GM11168 (cell line): Measurements from ENCODE around the gene FCHO1.
"Not testable (repeated sequence)": the region's sequence is repeated elsewhere in the genome, so short reads cannot be mapped to it uniquely, and the experiment has no call there.

Experiments used
- in situ Hi-C: fragments of 300-500 bp; cut with MboI; formaldehyde crosslinking; loops from one replicate; pipeline ENCODE4 v1.12.0; 2022; ENCODE audit warnings: low sequenced_read_pairs; ENCODE audit not compliant: unreplicated experiment

FCHO1 gene

DNA sequence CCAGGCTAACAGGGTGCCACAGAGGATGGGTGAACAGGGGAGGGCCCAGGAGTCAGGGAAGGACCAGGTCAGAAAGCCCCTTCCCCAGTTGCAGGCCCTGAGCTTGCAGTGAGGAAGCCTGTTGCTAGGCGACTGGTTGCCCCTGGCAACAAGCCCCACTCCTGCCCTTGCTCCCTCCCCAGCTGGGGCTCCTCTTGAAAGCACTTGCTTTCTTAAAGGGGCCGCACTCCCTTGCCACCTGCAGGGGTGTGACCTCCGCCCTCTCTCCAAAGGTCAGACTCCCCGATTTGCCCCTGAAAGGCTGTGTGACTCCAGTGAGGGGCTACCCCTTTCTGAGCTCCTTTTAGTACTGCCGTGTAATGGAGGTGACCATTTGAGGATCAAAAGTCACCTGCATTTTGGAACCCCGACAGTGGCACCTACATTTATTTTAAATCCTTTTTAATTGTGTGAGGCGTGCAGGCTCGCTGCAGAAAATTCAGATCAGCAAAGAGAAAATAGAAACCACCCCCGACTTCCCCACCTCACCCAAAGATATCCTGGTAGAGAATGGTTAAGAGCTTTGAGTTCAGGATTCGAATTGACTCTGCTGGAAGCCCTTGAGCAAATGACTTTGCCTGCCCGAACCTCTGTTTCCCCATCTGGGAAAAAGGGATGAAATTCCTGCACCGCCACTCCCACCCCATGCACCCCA, 4.8 kb downstream of the FCHO1 start:
- in situ Hi-C loops = no loop called here

DNA sequence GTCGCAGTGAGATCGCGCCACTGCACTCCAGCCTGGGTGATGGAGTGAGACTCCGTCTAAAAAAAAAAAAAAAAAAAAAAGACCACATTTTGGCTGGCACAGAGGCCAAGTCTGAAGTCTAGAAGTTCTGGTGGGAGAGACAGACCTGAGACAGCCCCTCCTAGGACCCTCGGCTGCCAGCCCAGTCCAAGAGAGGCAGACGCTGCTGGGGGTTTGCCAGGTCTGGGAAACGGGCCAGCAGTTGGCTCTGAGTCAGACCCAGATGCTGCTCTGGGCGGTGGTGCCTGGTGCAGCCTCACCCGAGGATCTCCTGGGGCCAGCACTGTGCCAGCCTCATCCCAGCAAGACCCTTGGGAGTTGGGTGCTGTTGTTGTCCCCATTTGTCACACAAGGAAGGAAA, 5.8 kb downstream of the FCHO1 start:
- in situ Hi-C loops = no loop called here

DNA sequence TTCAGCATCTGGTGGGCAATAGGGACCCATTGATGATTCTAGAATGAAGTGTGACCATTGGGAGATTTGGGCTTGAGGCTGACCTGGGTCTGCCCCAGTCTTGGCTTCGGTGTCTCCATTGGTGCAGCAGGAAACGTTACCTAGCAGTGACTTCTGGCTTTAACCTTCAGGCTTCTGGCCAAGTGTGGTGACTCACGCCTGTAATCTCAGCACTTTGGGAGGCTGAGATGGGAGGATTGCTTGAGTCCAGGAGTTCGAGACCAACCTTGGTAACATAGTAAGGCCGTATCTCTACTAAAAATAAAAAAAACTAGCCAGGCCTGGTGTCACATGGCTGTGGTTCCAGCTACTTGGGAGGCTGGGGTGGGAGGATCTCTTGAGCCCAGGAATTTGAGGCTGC, 7.2 kb downstream of the FCHO1 start:
- in situ Hi-C loops = no loop called here

DNA sequence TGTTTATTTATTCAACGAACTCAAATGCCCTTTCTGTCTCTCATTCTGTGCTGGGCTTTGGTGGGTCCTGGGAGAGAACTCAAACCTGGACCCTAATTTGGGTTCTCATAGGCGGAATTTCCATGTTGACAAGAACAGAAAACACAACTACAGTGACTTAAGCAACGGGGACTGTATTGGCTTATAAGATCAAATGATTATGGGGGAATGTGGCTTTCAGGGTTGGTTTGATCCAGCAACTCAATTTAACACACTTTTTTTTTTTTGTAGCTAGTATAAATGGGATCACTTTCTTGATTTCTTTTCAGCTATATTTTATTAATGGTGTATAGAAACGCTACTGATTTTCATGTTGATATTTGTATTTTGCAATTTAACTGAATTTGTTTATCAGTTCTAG, 9.9 kb downstream of the FCHO1 start:
- in situ Hi-C loops = no loop called here

DNA sequence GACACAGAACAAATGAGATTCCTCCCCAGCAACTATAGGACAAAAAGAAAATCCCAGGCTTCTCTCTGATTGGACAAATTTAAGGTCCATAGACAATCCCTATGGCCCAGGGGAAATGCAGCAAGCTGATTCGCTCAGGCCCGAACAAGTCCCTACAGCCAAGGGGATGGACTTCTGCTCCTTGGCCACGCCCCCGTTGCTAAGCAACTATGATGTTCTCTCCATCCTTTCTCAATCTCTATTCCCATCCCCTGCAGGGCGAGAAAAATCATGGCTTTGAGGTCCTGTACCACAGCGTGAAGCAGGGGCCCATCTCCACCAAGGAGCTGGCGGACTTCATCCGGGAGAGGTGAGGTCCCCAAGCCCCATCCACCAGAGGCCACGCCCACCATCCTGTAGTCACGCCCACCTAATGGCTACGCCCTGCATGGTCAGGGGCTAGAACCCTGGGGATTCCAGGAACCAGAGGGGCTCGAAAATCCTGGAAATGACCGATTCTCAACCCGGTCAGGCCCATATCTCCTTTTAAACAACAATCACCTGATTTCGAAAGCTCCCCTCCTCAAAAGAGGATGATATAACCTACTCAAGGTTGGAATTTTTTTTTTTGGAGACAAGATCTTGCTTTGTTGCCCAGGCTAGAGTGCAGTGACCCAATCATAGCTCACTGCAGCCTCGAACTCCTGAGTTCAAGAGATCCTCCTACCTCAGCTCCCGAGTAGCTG, 11.4 kb downstream of the FCHO1 start:
- in situ Hi-C loops = no loop called here

DNA sequence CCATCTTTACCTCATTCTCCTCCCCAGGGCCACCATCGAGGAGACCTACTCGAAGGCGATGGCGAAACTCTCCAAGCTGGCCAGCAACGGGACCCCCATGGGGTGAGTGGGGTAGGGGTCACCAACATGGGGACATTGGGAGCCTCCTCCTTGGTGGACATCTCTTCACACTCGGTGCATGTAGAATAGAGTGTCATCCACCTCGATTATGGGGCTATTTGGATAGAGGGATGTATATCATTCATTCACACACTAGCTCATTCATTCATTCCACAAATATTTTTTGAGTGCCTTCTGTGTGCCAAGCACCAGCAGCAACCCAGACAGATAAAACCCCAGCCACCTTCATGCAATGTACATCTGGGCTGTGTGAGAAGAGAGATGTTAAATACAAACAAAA, 13.1 kb downstream of the FCHO1 start:
- in situ Hi-C loops = no loop called here

DNA sequence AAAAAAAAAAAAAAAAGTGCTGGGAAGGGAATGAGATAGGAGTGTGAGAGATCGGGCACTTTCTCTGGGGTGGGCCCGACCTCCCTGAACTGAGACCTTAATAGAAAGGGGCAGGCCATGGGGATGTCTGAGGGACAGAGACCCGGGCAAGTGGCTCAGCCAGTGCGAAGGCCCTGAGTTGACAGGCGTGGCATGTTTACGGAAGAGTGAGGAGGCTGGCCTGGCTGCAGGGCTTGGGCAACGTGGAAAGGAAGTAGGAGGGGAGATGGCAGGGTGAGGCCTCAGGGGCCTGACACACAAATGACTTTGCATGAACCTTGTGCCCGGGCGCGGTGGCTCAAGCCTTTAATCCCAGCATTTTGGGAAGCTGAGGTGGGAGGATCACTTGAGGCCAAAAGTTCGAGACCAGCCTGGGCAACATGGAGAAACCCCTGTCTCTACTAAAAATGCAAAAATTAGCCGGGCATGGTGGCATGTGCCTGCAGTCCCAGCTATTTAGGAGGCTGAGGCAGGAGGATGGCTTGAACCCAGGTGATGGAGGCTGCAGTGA, 13.9 kb downstream of the FCHO1 start:
- in situ Hi-C loops = no loop called here

DNA sequence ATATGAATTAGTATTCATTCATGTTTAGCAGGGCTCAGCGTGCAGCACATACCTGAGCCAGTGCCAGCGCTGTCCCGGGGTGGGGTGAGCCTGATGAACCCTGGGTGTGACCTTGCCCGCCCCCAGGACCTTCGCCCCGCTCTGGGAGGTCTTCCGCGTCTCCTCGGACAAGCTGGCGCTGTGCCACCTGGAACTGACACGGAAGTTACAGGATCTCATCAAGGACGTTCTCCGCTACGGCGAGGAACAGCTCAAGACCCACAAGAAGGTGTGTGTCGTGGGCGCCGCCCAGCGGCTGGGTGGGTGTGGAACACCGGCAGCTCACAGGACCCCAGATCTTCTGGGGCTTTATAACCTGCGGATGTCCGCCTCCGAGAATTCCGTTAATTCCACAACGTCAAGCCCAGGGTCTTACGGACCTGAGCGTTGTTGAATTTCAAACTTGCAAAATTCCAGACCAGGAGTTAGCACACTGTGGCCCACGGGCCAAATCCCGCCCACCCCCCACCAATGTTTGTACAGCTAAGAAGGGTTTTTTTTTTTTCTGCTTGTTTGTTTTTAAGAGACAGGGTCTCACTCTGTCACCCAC, 15.4 kb downstream of the FCHO1 start:
- in situ Hi-C loops = no loop called here

DNA sequence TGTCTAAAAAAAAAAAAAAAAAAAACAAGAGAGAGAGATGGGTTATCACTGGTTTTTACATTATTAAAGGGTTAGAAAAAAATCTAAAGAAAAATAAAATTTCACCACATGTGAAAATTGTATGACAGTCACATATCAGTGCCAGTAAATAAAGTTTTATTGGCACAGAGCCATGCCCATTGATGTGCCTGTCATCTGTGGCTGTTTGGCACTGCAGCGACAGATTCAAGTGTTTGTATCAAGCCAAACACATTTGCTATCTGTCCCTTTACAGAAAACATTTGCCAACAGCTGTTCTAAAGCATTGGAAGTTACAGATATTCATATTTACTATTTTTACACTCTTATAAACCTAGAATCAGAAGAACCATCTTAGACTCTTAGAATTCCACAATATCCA, 16.3 kb downstream of the FCHO1 start:
- in situ Hi-C loops = no loop called here

DNA sequence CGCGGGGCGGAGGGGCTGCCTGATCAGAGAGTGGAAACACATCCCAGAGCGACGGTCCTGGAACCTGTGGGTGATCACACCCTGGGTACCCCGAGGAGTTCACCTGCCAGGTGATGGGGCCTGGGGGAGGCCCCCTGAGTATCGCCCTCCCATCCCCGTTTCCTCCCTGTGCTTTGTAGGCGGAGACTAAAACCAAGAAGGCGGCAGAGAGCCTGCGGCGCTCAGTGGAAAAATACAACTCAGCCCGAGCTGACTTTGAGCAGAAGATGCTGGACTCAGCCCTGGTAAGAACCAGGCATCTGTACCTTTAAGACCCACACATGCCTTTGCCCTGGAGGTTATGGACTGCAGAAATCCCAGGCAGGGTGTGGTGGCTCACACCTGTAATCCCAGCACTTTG, 19.3 kb downstream of the FCHO1 start:
- in situ Hi-C loops = no loop called here

DNA sequence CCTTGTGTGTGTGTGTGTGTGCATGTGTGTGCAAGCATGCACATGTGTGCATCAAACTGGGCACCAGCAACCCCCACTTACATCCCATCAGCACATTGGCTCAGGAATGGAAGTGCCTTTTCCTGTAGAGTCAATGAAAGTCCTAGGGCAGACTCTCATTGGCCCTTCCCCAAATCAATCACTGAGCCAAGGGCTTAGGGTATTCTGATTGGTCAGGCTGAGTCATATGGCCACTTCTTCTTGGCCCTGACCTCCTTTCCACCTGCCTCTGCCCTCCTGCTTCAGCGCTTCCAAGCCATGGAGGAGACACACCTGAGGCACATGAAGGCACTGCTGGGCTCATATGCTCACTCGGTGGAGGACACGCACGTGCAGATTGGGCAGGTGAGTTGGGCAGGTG, 20.9 kb downstream of the FCHO1 start:
- in situ Hi-C loops = no loop called here

DNA sequence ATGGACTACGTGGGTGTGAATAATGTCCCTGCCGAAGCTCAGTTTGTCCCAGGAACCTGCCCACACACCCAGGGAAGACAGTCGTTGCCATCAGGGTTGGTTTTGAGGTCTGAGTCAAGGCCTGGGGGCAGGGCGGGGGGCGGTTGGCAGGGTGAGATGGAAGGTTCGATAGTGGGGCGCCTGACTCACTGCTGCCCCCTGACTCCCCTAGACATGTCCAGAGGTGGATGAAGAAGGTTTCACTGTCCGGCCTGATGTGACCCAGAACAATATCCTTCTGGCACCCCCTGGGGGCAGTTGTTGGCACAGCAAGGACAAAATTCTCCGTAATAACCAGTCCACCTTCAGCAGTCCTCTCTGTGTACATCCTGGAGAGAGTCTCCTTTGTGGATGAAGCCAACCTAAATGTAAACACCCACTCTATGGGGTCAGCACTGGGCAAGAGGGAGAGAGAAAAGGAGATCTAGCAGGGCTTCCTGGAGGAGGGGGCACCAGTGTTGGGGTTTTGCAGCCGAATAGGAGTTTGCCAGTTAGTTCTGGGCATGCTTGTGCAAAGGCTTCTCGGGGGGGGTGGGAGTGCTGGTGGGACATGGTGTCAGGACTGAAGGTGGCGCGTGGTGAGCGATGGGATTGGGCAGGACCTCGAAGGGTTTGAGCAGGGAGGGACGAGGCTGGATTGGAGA, 24.1 kb downstream of the FCHO1 start:
- in situ Hi-C loops = loop anchor here (5.0 kb wide), 1 partner anchor 82 kb away; the partner anchor contains the start of gene RPL18A

DNA sequence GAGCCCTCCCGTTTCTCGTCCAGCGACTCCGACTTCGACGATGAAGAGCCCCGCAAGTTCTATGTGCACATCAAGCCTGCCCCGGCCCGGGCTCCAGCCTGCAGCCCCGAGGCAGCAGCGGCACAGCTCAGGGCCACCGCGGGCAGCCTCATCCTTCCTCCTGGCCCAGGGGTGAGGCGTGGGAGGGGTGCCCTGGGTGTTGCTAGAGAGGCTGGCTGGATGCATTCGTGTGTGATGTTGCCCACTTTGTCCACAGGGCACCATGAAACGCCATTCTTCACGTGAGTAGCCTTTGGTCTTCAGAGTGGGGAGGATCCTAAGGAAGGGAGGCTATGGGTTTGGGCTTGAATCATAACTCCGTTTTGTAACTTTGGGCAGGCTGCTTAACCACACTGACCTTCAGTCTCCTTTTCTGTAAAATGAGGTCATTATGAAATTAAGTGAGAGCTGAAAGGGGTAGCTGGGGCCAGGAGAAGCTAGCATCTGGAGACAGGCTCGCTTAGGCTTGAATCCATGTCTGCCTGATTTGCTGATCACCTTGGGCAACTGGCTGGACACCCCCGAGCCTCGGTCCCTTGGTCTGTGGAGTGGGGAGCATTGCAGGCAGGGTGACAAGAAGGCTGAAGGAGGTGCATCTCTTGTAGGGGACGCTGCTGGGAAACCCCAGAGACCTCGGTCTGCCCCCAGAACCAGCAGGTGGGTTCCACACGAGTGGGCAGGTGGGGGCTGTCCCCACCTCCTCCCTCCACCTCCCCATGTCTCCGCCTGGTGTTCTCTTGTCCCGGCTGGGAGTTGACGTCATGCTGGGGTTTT, 24.9 kb downstream of the FCHO1 start:
- in situ Hi-C loops = loop anchor here (5.0 kb wide), 1 partner anchor 81 kb away; the partner anchor contains the start of gene RPL18A

DNA sequence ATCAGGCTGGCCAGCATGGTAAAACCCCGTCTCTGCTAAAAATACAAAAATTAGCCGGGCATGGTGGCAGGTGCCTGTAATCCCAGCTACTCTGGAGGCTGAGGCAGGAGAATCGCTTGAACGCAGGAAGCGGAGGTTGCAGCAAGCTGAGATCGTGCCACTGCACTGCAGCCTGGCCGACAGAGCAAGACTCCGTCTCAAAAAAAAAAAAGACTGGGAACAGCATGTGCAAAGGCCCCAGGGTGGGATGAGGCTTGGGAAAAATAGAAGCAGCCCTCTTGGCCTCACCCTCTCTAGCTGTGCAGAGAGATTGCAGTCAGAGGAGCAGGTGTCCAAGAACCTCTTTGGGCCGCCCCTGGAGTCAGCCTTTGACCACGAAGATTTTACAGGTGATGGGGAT, 26.6 kb downstream of the FCHO1 start:
- in situ Hi-C loops = loop anchor here (5.0 kb wide), 1 partner anchor 79 kb away; the partner anchor contains the start of gene RPL18A

DNA sequence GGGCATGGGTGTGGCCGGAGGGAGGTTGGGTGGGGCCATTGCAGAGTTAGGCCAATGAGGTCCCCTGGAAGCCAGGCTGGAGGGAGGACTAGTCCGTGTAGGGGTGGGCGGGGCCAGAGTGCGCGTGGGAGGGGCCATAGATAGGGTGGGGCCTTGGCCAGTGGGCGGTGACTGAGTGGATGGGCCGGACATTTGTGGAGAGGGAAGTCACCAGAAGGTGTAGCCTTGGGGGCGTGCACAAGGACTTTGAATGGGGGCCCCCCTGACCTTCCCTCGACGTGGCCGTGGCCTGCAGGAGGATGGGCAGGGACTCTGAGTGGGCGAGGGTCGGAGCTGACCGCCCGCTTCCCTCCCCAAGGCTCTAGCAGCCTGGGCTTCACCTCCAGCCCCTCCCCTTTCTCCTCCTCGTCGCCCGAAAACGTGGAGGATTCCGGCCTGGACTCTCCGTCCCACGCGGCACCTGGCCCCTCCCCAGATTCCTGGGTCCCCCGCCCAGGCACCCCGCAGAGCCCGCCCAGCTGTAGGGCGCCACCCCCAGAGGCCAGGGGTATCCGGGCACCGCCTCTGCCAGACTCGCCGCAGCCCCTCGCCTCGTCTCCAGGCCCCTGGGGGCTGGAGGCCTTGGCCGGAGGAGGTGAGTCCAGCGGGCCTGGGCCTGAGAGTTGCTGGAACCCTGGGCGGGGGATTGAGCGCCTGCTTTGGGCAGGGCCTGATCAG, 27.1 kb downstream of the FCHO1 start:
- in situ Hi-C loops = loop anchor here (5.0 kb wide), 1 partner anchor 79 kb away; the partner anchor contains the start of gene RPL18A

DNA sequence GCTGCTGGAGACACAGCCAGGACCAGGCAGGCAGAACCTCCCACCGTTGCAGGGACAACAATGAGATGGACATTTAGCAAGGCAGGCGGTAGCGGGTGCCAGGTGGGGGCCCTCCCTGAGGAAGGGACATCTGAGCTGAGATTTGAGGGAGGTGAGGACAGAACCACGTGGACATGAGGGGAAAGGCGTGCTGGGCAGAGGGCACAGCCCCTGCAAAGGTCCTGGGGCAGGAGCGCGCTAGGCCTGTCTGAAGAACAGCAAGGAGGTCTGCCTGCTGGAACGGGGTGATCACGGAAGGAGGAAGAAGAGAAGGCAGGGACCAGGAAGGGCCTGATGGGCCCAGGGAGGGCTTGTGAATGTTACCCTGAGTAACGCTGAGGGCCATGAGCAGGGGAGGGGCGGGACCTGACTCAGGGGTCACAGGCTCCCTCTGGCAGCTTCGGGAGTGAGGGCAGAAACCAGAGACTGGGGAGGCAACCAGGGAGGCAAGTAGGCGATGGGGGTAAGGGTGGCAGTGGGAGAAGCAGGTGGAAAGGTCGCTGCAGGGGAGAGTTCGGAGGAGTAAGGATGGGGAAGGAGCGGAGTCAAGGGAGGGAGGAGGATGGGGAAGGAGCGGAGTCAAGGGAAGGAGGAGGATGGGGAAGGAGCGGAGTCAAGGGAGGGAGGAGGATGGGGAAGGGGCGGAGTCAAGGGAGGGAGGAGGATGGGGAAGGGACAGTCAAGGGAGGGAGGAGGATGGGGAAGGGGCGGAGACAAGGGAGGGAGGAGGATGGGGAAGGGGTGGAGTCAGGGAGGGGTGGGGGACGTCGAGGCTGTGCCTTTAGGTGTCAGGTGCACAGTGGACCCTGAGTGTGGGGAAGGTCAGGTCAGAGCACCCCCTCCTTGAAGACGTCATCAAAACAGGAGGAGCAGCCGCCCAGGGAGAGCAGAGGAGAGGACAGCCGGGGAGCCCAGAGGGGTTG, 28.0 kb downstream of the FCHO1 start:
- in situ Hi-C loops = loop anchor here (5.0 kb wide), 1 partner anchor 78 kb away; the partner anchor contains the start of gene RPL18A

DNA sequence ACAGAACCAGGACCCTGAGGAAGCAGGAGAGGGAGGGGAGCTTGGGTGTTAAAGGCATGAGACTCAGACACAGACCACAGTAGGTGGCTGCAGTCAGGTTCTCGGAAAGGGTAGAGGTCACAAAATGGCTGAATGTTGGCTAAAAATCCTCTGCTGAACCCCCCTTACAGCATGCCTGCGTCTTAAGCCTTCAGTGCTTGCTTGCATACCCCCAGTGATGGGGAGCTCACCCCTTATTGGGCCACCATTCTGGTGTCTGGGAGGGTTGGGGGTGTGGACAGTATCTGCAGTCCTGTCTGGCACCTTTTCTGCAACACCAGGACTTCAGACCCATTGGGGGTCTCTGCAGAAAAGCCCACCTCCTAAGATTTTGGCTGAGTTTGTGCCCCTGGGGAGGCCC, 29.5 kb downstream of the FCHO1 start:
- in situ Hi-C loops = no loop called here

DNA sequence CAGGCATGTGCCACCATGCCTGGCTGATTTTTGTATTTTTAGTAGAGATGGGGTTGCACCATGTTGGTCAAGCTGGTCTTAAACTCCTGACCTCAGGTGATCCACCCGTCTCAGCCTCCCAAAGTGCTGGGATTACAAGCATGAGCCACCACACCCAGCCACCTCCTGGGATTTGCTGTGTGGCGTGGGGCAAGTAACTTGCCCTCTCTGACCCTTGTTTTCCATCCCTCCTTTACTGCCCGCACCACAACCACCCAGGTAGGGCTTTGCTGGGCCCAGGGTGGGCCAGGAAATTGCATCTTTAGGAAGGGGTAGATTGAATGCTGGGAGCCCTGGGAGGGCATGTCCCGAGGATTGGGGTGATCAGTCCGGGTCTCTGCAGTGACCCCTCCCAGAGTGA, 32.4 kb downstream of the FCHO1 start:
- in situ Hi-C loops = not testable (repeated sequence)
